Activated CD8-positive, alpha-beta memory T cell treated with anti-CD3 and anti-CD28 coated beads, Interleukin-2, amount 50 U/mL, for 24 hours (primary cell): ENCODE results near the gene RBM45.

ENCODE experiments used
- DNase-seq: peaks from one replicate; pipeline ENCODE4 v3.0.0-alpha.2; 2020; ENCODE audit errors: extremely low read depth

RBM45 gene

GRCh38 chr2:178160601-178161000 is 48.4 kb downstream of the RBM45 start:
- DNase-seq, result no peak

GRCh38 chr2:178163395-178163794 is 51.2 kb downstream of the RBM45 start:
- no peak for DNase-seq

GRCh38 chr2:178163911-178164310 is 51.7 kb downstream of the RBM45 start:
- DNase-seq, result no peak

- DNase-seq, result no peak
Measured at GRCh38 chr2:178173657-178174056, 61.4 kb downstream of the RBM45 start.

GRCh38 chr2:178177066-178177679 is 64.9 kb downstream of the RBM45 start:
- DNase-seq, result no peak
